ENCODE data around the gene CYB5R2. TPM values are rescaled to one million over a fixed set of nuclear protein-coding genes. Genes with fewer than 3 reads are reported as not detected.

The CYB5R2 gene
- total RNA-seq, 1 experiment from 2014 or later, result 40.3 TPM

DNA sequence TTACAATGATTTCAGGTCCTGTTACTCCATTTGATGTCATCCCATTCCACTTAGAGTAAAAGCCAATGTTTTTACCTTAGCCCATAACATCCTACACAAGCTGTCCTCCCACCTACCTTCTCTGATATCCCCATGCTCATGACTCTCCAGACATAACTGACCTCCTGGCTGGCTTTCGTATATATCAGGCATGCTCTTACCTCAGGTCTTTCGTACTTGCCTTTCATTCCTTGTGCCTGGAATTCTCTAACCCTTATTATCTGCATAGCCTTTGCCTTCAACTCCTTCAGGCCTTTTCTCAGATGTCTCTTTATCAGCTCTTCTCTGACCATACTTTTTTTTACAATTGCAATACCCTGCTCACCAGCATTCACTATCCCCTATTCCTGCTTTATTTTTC lies 10.3 kb upstream of the CYB5R2 start:
- Mint-ChIP-seq H3K36me3 (0 out of 2 replicates have a peak, but pooled peaks cover 2% of the 10 kb centered on the region), H3K27me3 (ENCODE audit: low read depth) (no peaks in the 10 kb centered on the region; the same call in 1 of the 2 replicates), H3K4me1 (peaks cover 21% of the 10 kb centered on the region), H3K27ac (no peak overlapping the region), H3K9me3 (peaks cover 10% of the 10 kb centered on the region), H3K4me3 (no peak overlapping the region)
- CTCF ChIA-PET, result no interaction called here
- POLR2A ChIA-PET, result no interaction called here
- TF ChIP-seq CREM (CRISPR knock-in tag; IDR thresholded peaks at IDR 0.05), result no peak
- TF ChIP-seq, protein P1, sequence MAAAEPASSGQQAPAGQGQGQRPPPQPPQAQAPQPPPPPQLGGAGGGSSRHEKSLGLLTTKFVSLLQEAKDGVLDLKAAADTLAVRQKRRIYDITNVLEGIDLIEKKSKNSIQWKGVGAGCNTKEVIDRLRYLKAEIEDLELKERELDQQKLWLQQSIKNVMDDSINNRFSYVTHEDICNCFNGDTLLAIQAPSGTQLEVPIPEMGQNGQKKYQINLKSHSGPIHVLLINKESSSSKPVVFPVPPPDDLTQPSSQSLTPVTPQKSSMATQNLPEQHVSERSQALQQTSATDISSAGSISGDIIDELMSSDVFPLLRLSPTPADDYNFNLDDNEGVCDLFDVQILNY (CRISPR knock-in tag; IDR thresholded peaks at IDR 0.05), result no peak
- no peak for TF ChIP-seq ZNF396 (CRISPR knock-in tag; IDR thresholded peaks at IDR 0.05; ENCODE audit: borderline replicate concordance)
- TF ChIP-seq ELF4 (CRISPR knock-in tag; IDR thresholded peaks at IDR 0.05; ENCODE audit: low read depth), result no peak
- TF ChIP-seq, protein P2, sequence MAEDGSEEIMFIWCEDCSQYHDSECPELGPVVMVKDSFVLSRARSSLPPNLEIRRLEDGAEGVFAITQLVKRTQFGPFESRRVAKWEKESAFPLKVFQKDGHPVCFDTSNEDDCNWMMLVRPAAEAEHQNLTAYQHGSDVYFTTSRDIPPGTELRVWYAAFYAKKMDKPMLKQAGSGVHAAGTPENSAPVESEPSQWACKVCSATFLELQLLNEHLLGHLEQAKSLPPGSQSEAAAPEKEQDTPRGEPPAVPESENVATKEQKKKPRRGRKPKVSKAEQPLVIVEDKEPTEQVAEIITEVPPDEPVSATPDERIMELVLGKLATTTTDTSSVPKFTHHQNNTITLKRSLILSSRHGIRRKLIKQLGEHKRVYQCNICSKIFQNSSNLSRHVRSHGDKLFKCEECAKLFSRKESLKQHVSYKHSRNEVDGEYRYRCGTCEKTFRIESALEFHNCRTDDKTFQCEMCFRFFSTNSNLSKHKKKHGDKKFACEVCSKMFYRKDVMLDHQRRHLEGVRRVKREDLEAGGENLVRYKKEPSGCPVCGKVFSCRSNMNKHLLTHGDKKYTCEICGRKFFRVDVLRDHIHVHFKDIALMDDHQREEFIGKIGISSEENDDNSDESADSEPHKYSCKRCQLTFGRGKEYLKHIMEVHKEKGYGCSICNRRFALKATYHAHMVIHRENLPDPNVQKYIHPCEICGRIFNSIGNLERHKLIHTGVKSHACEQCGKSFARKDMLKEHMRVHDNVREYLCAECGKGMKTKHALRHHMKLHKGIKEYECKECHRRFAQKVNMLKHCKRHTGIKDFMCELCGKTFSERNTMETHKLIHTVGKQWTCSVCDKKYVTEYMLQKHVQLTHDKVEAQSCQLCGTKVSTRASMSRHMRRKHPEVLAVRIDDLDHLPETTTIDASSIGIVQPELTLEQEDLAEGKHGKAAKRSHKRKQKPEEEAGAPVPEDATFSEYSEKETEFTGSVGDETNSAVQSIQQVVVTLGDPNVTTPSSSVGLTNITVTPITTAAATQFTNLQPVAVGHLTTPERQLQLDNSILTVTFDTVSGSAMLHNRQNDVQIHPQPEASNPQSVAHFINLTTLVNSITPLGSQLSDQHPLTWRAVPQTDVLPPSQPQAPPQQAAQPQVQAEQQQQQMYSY (CRISPR knock-in tag; IDR thresholded peaks at IDR 0.05), result no peak
- TF ChIP-seq SOX15 (CRISPR knock-in tag; IDR thresholded peaks at IDR 0.05), result no peak
- TF ChIP-seq ETV6 (CRISPR knock-in tag; IDR thresholded peaks at IDR 0.05), result no peak
- DNase-seq (ENCODE audit: low spot score) (no peak), ATAC-seq (no peak)

DNA sequence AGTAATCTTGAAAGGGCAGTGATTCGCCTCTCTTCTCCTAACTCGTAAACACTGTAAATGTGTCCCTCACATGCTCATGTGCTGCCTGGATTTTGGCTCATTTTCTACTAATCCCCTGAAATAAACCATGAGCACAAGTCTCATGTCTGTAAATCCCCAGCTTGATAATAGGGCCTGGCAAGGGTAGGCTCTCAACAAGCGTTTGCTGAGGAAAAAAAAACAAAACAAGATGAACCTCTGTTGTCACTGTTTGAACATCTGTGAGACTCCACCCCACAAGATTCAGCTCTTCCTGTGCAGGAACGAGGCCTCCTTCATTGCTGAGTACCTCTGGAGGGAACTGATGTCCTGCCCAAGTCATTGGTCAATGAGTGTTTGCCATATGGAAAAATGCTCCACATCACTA lies 4.5 kb upstream of the CYB5R2 start:
- Mint-ChIP-seq H3K27me3 (ENCODE audit: low read depth) (0 out of 2 replicates have a peak, but pooled peaks cover 4% of the 10 kb centered on the region), H3K9me3 (peaks cover 10% of the 10 kb centered on the region), H3K4me3 (no peak overlapping the region), H3K4me1 (peaks cover 51% of the 10 kb centered on the region), H3K36me3 (0 out of 2 replicates have a peak, but pooled peaks cover 2% of the 10 kb centered on the region), H3K27ac (peak overlapping the region; percentile 69; the same call in 1 of the 2 replicates)
- DNase-seq (ENCODE audit: low spot score), result no peak
- POLR2A ChIA-PET, result no interaction called here
- CTCF ChIA-PET, result interaction anchor here (1.0 to 1.5 kb wide), 3 partner anchors 9 to 106 kb away, joined by 5 to 7 read pairs (median 6); no protein-coding TSS in a partner anchor
- ATAC-seq, result no peak
- TF ChIP-seq OVOL2 (CRISPR knock-in tag; IDR thresholded peaks at IDR 0.05; ENCODE audit: borderline replicate concordance) (no peak), ZNF317 (CRISPR knock-in tag; IDR thresholded peaks at IDR 0.05; ENCODE audit: borderline replicate concordance, low read depth) (no peak), ZNF423 (CRISPR knock-in tag; IDR thresholded peaks at IDR 0.05) (no peak), ZNF121 (CRISPR knock-in tag; IDR thresholded peaks at IDR 0.05) (no peak), NFATC4 (CRISPR knock-in tag; IDR thresholded peaks at IDR 0.05) (no peak)
- TF ChIP-seq, protein P3, sequence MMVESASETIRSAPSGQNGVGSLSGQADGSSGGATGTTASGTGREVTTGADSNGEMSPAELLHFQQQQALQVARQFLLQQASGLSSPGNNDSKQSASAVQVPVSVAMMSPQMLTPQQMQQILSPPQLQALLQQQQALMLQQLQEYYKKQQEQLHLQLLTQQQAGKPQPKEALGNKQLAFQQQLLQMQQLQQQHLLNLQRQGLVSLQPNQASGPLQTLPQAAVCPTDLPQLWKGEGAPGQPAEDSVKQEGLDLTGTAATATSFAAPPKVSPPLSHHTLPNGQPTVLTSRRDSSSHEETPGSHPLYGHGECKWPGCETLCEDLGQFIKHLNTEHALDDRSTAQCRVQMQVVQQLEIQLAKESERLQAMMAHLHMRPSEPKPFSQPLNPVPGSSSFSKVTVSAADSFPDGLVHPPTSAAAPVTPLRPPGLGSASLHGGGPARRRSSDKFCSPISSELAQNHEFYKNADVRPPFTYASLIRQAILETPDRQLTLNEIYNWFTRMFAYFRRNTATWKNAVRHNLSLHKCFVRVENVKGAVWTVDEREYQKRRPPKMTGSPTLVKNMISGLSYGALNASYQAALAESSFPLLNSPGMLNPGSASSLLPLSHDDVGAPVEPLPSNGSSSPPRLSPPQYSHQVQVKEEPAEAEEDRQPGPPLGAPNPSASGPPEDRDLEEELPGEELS (CRISPR knock-in tag; IDR thresholded peaks at IDR 0.05), result no peak
- TF ChIP-seq, protein P4, sequence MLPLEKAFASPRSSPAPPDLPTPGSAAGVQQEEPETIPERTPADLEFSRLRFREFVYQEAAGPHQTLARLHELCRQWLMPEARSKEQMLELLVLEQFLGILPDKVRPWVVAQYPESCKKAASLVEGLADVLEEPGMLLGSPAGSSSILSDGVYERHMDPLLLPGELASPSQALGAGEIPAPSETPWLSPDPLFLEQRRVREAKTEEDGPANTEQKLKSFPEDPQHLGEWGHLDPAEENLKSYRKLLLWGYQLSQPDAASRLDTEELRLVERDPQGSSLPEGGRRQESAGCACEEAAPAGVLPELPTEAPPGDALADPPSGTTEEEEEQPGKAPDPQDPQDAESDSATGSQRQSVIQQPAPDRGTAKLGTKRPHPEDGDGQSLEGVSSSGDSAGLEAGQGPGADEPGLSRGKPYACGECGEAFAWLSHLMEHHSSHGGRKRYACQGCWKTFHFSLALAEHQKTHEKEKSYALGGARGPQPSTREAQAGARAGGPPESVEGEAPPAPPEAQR (CRISPR knock-in tag; IDR thresholded peaks at IDR 0.05), result no peak
- TF ChIP-seq, protein P5, sequence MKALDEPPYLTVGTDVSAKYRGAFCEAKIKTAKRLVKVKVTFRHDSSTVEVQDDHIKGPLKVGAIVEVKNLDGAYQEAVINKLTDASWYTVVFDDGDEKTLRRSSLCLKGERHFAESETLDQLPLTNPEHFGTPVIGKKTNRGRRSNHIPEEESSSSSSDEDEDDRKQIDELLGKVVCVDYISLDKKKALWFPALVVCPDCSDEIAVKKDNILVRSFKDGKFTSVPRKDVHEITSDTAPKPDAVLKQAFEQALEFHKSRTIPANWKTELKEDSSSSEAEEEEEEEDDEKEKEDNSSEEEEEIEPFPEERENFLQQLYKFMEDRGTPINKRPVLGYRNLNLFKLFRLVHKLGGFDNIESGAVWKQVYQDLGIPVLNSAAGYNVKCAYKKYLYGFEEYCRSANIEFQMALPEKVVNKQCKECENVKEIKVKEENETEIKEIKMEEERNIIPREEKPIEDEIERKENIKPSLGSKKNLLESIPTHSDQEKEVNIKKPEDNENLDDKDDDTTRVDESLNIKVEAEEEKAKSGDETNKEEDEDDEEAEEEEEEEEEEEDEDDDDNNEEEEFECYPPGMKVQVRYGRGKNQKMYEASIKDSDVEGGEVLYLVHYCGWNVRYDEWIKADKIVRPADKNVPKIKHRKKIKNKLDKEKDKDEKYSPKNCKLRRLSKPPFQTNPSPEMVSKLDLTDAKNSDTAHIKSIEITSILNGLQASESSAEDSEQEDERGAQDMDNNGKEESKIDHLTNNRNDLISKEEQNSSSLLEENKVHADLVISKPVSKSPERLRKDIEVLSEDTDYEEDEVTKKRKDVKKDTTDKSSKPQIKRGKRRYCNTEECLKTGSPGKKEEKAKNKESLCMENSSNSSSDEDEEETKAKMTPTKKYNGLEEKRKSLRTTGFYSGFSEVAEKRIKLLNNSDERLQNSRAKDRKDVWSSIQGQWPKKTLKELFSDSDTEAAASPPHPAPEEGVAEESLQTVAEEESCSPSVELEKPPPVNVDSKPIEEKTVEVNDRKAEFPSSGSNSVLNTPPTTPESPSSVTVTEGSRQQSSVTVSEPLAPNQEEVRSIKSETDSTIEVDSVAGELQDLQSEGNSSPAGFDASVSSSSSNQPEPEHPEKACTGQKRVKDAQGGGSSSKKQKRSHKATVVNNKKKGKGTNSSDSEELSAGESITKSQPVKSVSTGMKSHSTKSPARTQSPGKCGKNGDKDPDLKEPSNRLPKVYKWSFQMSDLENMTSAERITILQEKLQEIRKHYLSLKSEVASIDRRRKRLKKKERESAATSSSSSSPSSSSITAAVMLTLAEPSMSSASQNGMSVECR (CRISPR knock-in tag; IDR thresholded peaks at IDR 0.05; ENCODE audit: borderline replicate concordance), result no peak
- TF ChIP-seq, protein P2 (CRISPR knock-in tag; IDR thresholded peaks at IDR 0.05), result no peak
- TF ChIP-seq, protein P6, sequence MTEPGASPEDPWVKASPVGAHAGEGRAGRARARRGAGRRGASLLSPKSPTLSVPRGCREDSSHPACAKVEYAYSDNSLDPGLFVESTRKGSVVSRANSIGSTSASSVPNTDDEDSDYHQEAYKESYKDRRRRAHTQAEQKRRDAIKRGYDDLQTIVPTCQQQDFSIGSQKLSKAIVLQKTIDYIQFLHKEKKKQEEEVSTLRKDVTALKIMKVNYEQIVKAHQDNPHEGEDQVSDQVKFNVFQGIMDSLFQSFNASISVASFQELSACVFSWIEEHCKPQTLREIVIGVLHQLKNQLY (CRISPR knock-in tag; IDR thresholded peaks at IDR 0.05), result no peak
